Measurements from ENCODE around the gene CD300LD.
"Not testable (repeated sequence)": the region's sequence is repeated elsewhere in the genome, so short reads cannot be mapped to it uniquely, and the experiment has no call there.

The CD300LD gene

GRCh38 chr17:74569020-74570003 lies 22.8 kb downstream of the CD300LD start:
- DNase-seq: peak; percentile 32

GRCh38 chr17:74568106-74568873 lies 23.8 kb downstream of the CD300LD start:
- DNase-seq: no peak

DNA sequence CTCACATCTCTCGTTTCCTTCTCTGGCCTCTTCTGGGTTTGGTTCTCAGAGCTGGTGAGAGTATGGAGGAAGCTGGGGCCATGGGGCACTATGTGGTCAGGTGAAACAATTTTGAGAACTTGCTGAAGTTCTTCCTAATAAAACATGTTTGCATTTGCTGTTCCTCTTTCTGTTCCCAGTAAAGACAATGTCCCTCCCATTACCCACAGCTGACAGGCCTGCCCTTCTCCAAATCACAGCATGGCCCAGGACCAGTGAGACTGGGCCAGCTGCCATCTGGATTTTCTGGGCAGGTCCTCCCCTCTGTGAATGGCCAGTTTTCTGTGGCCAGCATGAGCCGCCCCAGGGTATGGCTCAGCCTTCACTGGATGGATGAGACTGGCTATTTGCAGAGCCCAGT lies 24.7 kb downstream of the CD300LD start, which contains the start of gene CD300H:
Gene CD300H, minus strand, starts transcription at position 113 of the 400 bp plus-strand sequence.
- DNase-seq: no peak

DNA sequence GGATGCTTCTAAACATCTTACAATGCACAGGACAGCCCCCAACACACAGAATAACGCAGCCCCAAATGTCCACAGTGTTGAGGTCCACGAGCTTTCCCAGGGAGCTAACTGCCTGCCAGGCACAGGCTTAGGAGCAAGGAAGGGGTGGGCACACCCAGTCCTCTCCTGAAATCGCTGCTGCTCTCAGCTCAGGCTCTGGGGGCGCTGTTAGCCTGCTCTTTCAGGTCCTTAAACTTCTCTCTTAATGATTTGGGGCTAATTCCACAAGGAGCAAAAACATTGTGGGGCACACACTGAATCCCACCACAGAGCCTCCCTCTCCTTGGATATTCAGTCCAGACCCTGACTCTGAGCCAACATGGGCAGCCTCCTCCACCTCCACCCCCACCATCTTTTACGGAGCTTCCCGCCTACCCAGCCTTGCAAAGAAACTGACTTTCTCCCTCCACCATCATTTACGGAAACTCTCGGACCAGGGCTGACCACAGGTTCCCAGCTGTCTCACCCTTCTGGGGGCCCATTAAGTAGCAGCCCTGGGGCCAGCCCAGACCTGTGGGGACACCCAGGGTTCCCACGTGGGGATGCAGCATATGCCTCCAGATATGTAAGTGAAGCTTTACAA lies 25.8 kb downstream of the CD300LD start:
- peak; percentile 22 for DNase-seq

DNA sequence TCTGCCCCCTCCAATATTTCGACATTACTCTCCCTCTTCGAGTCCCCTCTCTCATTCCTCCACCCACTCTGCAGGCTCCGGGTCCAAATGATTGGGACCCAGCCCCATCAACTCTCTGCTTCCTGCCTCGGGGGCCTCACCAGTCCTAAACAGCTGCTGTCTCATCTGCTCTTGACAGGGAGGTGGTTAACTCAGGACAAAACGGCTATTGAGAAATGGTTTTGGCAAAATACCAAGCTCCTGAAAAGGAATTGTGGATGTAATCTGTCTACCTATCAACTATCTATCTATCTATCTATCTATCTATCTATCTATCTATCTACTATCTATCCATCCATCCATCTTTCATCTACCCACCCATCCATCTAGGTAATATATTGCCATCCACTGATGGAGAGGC lies 27.0 kb downstream of the CD300LD start:
- DNase-seq: no peak

DNA sequence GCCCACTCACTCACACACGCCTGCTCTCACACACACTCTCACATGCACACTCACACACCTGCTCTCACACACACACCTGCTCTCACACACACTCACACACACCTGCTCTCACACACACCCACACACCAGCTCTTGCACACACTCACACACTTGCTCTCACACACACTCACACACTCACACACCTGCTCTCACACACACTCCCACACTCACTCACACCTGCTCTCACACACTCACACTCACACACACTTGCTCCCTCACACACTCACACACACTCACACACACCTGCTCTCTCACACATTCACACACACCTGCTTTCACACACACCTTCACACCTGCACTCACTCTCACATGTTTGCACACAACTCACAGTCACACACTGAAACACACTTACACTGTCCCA lies 28.7 kb downstream of the CD300LD start:
- DNase-seq: no peak

GRCh38 chr17:74561586-74561985 lies 30.5 kb downstream of the CD300LD start:
- no peak for DNase-seq

DNA sequence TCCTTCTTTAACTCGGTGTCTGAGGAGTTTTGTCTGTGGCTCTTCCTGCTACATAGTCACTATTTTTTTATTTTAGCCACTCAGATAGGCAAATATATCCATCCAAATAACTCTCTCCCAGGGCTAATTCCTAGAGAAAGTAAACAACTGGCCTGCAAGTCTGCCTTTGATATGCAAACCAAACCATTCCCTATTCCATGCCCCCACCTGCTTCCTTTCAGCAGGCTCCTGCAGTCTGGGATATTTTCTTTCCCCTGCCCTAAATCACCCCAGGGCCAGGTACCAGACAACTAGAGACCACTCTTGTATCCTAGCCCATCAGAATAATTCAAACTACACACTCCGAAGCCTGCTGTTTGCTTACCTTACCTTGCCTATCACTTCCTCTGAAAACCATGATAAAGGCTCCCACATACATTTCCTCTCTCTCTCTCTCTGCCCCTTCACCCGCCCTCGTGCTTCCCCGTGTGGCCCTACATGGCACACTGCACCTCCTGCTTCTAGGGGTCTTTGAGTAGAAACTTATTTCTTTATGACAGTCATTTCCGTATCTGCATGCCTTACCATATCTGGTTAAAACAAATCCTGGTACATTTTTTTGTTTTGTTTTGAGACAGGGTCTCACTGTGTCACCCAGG lies 33.1 kb downstream of the CD300LD start:
- no peak for DNase-seq

GRCh38 chr17:74558402-74558801 lies 33.7 kb downstream of the CD300LD start:
- DNase-seq: not testable (repeated sequence)

DNA sequence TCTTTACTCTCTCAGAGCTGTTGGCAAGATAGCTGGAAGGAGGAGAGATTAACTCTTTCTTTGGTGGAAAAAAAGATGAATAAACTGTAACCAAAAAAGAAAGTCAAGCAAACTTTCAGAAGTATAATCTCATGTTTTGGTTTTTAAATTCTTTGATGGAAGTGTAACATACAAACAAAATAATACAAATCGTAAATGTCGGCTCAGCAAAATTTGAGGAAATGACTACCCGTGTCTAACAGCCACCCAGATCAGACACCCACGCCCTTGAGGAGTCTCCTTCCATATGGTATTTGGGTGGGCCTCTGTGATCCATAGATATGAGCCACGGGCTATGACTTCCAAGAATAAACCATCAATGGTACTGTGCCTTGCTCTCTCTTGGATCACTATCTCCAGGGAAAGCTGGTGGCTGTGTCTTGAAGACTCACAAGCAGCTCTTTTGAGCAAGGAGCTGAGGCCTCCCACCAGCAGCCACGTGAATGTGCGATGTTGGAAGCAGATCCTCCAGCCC lies 36.6 kb downstream of the CD300LD start:
- DNase-seq: no peak

DNA sequence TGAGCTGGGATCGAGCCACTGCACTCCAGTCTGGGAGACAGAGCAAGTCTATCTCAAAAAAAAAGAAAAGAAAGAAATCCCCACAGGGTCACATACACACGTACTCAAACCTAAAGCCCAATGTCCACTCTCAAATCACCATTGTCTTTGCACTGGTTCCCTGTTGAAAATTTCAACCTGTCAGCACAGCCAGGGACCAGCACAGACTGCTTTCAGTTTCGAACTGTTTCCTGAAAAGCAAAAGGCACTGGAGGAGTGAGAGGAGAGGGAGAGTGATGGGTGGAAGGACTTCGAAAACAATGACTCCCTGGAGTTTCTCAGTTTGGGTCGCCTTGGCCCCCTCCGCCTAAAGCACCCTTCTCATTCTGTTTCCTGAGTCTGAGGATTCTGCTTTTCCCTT lies 37.2 kb downstream of the CD300LD start:
- no peak for DNase-seq

DNA sequence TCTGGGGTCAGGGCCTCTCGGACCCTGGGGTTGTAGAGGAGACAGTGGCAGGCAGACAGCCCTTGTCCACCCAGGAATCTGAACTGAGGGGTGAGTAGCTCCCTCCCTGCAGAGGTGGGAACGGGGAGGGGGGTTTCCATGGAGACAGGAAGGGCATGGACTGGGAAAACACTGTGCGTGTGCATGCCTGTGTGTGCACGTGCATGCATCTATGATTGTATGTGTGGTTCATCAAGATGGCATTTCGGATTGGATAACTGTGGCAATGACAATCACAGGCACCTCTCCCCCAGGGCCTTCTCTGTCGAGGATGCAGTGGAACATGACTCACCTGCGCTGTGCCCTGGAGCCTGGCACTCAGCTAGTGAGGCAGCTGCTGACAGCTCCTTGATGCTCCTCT lies 40.0 kb downstream of the CD300LD start:
- no peak for DNase-seq

GRCh38 chr17:74550602-74551001 lies 41.5 kb downstream of the CD300LD start:
- no peak for DNase-seq

DNA sequence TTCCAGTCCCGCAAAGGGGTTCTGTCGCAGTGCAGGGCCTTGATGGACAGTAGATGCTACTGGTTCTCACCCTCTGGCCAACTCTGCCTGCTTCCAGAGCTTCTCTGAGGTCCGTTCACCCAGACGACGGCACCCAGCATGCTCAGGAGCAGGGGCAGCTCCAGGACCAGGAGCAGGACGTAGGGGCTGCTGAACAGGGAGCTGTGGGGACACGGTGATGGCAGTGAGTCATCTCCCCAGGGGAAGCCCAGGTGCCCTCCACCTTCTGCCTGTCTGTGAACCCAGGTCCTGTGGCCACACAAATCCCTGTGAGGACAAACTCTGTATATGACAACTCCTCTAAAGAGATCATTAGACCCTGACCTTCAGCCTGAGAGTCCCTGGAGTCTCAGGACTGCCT lies 42.7 kb downstream of the CD300LD start:
- no peak for DNase-seq

DNA sequence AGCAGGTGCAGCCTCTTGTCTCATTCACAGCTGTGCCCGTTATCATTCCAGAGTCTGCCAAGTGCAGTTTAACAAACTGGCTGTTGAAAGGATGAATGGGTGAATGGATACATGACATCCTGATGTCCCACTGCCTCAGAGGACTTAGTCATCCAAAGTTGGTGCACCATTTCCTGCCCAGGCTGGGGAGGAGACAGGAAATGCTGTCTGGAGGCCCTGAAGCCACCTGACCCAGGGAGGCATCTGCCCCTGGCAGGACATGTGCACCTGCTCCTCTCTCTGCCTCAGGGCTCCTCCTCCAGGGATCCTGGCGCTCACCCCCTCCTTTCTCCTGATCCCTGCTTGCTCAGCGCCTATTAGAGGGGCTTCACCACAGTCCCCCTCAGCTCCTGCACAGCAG lies 44.3 kb downstream of the CD300LD start:
- DNase-seq: no peak

DNA sequence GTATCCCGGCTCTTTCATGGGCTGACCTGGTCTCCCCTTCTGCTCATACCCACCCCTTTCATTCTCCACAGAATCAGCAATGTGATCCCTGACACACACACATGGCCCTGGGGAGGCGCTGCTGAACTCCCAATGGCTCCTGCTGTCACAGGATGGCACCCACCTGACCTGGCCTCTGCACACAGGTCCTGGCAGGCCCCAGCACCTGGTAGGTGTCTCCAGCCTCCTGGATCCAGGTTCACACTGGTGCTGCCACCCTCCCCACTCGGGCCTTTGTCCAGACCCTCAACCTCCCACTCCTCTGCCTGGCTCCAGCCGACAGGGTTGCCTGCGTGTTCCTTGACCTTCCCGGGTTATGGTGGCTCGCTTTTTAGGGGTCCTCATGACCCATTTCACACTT lies 44.8 kb downstream of the CD300LD start:
- no peak for DNase-seq

DNA sequence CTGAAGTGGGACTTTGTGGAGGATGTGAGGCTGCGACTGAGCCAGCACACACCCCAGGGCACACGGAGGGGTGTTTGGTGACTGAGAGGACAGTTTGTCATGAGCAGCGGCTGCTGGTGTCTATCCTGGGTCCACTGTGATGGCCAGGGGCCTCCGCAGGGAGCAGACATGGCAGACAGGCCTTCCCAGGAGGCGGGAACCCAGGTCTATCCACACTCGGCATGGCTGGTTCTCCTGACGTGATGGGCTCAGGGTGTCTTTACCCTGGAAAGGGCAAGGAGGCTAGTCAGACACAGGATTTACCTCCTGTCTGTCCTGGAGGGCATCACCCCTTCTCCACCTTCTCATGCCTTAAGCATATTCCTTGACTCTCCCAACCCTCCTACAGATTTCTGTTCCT lies 45.5 kb downstream of the CD300LD start:
- no peak for DNase-seq

GRCh38 chr17:74545843-74546230 lies 46.2 kb downstream of the CD300LD start, which contains the start of gene CD300C:
CD300C (minus strand) TSS chr17:74546115; CDS start chr17:74545782, 333 bp downstream.
- DNase-seq: peak; percentile 15

- no peak for DNase-seq
These were observed 46.9 kb downstream of the CD300LD start for GRCh38 chr17:74544991-74545842.

DNA sequence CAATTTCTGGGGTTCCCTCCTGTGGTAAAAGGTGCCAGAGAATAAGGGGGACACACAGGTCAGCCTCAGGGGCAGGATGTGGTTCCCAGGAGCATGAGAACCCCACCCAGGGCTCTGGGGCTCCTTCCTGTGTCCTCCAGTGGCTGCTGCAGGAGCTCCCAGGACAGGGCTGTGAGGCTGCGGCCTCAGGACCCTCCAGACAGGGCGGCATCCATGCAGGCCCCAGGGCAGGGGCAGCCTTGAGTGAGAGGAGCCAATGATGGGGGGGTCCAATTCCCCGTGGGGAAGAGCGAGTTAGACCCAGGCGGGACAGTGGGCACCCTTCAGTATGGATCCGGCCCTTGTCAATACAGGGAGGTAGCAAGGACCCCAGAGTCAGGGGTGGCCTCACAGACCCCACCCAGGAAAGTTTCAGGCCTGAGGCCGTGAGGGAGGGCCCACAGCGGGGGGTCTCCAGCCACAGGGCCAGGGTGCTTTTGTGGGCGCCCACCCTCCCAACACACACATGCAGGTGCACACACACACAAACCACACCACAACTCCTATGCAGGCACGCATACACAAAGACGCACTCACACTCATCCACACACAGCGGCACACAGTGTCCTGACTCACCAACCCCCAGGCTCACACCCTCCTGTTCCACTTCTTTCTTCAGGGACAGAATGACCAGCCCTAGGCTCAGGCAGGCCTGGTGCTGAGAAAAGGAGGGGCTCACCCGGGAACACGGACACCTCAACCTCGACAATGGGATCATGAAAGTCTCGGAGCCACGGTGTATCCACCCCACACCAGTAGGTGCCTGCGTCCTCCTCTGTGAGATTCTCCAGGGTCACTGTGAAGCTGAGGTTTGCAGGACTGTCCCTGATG lies 48.0 kb downstream of the CD300LD start:
- no peak for DNase-seq

DNA sequence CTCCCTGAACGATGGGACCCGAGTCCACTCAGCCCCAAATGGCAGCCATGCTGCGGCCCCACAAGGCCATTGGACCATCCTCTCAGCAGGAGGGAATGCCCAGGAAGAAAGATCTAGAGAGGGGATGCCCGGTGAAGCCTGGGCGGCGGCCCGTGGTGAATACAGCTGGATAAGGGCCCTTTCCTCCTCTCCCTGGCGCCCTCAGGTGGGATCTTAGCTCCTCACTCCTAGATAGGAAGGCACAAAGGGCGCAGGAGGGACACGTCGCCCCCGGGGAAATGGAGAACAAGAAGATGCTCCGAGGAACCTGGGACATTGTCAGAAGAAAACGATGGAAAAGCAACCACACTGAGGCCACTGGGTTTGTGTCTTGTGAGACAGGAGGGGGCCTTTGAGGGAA lies 48.7 kb downstream of the CD300LD start:
- no peak for DNase-seq

All from CD4-positive, alpha-beta T cell treated with Interleukin-17A for 1 hour (primary cell).